Body of pancreas (tissue), 4 donors: ENCODE data around the gene PSMD1.

Source experiments
- POLR2A ChIP-seq, 3 donors: fragments of 450-650 bp; IDR thresholded peaks; one replicate each; pipeline ENCODE4 v1.6.1; 2016; ENCODE audit warnings: antibody characterized with exemption in 3 of 3, mild to moderate bottlenecking in 2 of 3
- TF ChIP-seq, protein P1 (sequence below), 7 experiments: fragments of 450-650 bp in 4 of 7; fragments of 200-600 bp in 3 of 7; sonication (generic) in 3 of 7; IDR thresholded peaks; one replicate each; pipeline ENCODE4 v1.5.1; 2016 to 2019; ENCODE audit warnings: antibody characterized with exemption in 7 of 7

- TF ChIP-seq, protein P1, sequence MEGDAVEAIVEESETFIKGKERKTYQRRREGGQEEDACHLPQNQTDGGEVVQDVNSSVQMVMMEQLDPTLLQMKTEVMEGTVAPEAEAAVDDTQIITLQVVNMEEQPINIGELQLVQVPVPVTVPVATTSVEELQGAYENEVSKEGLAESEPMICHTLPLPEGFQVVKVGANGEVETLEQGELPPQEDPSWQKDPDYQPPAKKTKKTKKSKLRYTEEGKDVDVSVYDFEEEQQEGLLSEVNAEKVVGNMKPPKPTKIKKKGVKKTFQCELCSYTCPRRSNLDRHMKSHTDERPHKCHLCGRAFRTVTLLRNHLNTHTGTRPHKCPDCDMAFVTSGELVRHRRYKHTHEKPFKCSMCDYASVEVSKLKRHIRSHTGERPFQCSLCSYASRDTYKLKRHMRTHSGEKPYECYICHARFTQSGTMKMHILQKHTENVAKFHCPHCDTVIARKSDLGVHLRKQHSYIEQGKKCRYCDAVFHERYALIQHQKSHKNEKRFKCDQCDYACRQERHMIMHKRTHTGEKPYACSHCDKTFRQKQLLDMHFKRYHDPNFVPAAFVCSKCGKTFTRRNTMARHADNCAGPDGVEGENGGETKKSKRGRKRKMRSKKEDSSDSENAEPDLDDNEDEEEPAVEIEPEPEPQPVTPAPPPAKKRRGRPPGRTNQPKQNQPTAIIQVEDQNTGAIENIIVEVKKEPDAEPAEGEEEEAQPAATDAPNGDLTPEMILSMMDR (IDR thresholded peaks at IDR 0.05) = no peak
- no peak for TF ChIP-seq POLR2A (IDR thresholded peaks at IDR 0.05)
Observed at GRCh38 chr2:231133365-231134099, 76.9 kb downstream of the PSMD1 start.
